ENCODE data around the gene TCERG1L.

Gene TCERG1L

DNA sequence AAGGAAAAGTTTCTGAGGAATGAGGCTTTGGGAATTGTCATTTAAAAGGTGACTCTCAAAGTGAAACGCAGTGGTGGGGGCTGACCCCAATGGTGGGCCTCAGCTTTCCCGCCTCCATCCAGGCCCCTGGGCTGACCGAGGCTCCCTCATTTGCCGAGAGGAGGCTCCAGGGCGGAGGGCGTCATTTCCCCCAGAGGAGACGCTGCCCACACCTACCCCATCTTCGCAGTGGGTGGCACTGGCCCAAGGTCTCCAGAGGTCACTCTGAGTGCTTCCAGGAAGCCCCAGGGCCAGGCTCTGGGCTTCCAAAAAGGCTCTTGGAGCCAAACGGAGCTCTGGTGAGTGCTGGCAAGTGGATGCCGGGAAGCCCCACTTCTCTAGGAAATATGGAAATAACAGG, 38.0 kb downstream of the TCERG1L start:
- no peak for TF ChIP-seq FOXP2 (optimal IDR thresholded peaks at IDR 0.05; ENCODE audit: borderline replicate concordance, extremely low read depth, extremely low read length, insufficient read depth)
- TF ChIP-seq, protein P1, sequence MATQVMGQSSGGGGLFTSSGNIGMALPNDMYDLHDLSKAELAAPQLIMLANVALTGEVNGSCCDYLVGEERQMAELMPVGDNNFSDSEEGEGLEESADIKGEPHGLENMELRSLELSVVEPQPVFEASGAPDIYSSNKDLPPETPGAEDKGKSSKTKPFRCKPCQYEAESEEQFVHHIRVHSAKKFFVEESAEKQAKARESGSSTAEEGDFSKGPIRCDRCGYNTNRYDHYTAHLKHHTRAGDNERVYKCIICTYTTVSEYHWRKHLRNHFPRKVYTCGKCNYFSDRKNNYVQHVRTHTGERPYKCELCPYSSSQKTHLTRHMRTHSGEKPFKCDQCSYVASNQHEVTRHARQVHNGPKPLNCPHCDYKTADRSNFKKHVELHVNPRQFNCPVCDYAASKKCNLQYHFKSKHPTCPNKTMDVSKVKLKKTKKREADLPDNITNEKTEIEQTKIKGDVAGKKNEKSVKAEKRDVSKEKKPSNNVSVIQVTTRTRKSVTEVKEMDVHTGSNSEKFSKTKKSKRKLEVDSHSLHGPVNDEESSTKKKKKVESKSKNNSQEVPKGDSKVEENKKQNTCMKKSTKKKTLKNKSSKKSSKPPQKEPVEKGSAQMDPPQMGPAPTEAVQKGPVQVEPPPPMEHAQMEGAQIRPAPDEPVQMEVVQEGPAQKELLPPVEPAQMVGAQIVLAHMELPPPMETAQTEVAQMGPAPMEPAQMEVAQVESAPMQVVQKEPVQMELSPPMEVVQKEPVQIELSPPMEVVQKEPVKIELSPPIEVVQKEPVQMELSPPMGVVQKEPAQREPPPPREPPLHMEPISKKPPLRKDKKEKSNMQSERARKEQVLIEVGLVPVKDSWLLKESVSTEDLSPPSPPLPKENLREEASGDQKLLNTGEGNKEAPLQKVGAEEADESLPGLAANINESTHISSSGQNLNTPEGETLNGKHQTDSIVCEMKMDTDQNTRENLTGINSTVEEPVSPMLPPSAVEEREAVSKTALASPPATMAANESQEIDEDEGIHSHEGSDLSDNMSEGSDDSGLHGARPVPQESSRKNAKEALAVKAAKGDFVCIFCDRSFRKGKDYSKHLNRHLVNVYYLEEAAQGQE (IDR thresholded peaks at IDR 0.05; ENCODE audit: insufficient read depth in 1 of 2, low read depth in 2 of 2, low read length in 2 of 2) = no peak
- no peak for TF ChIP-seq POLR2AphosphoS5 (IDR thresholded peaks at IDR 0.05; ENCODE audit: low read depth, low read length)
- no peak for TF ChIP-seq TAF1 (IDR thresholded peaks at IDR 0.05; ENCODE audit: borderline replicate concordance, insufficient read depth, low read length)
- TF ChIP-seq SIN3A (IDR thresholded peaks at IDR 0.05; ENCODE audit: borderline replicate concordance, insufficient read depth, low read length) = no peak

- TF ChIP-seq FOXP2 (optimal IDR thresholded peaks at IDR 0.05; ENCODE audit: borderline replicate concordance, extremely low read depth, extremely low read length, insufficient read depth) = no peak
- no peak for TF ChIP-seq TAF1 (IDR thresholded peaks at IDR 0.05; ENCODE audit: borderline replicate concordance, insufficient read depth, low read length)
- TF ChIP-seq, protein P1 (IDR thresholded peaks at IDR 0.05; ENCODE audit: insufficient read depth in 1 of 2, low read depth in 2 of 2, low read length in 2 of 2) = no peak
- TF ChIP-seq SIN3A (IDR thresholded peaks at IDR 0.05; ENCODE audit: borderline replicate concordance, insufficient read depth, low read length) = no peak
- TF ChIP-seq POLR2AphosphoS5 (IDR thresholded peaks at IDR 0.05; ENCODE audit: low read depth, low read length) = no peak
Measured at GRCh38 chr10:131272897-131273451, 38.5 kb downstream of the TCERG1L start.

DNA sequence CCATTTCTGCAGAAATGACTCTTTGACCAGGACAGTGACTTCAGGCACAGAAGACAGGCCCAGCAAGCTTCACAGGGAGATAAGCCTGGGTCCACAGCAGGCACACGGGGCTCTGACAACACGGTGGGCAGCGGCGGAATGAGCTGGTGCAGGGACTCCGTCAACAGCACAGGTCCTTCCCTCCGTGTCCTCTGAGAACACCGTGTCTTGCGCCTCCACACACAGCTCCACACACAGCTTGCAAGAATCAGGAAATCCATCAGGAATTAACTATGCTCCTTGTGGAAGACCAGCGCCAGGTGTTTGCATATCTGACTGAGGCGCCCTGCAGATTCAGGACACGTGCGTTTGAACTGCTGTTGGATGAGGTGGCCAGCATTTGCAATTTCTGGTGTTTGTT, 39.6 kb downstream of the TCERG1L start:
- TF ChIP-seq FOXP2 (optimal IDR thresholded peaks at IDR 0.05; ENCODE audit: borderline replicate concordance, extremely low read depth, extremely low read length, insufficient read depth) = no peak

DNA sequence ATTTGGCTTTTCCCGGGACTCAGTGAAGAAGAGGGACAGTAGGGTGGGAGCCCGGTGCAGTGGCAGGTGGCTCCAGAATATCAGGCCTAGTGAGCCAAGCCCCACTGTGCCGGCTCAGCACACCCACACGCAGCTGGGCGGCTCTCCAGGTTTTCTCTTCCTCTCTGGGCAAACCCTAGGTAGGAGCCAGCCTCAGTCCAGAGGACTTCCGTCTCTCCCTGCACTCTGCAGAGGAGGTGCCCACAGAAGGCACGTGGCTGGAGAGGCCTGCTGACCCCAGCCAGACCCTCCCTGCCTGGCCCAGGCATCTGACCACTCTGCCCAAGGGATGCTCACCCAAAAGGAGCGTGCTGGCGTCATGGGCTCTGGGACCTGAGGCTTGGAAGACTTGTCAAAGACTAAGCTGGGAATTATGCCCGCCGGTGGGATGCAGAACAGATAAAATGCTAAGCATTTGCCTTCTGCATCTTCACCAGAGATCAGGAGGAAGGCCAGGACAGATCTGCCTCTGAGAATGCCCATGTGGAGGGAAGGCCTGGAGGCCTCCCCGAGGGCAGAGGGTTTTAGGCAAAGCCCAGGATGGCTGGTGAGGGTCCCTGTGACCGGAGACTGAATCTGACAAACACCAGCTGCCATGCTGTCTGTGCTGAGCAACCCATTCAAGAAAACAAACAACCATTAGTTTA, 40.2 kb downstream of the TCERG1L start:
- no peak for TF ChIP-seq SIN3A (IDR thresholded peaks at IDR 0.05; ENCODE audit: borderline replicate concordance, insufficient read depth, low read length)
- TF ChIP-seq POLR2AphosphoS5 (IDR thresholded peaks at IDR 0.05; ENCODE audit: low read depth, low read length) = no peak
- TF ChIP-seq, protein P1 (IDR thresholded peaks at IDR 0.05; ENCODE audit: insufficient read depth in 1 of 2, low read depth in 2 of 2, low read length in 2 of 2) = no peak
- TF ChIP-seq TAF1 (IDR thresholded peaks at IDR 0.05; ENCODE audit: borderline replicate concordance, insufficient read depth, low read length) = no peak
- TF ChIP-seq FOXP2 (optimal IDR thresholded peaks at IDR 0.05; ENCODE audit: borderline replicate concordance, extremely low read depth, extremely low read length, insufficient read depth) = no peak

GRCh38 chr10:131270461-131271190, 40.9 kb downstream of the TCERG1L start:
- TF ChIP-seq POLR2AphosphoS5 (IDR thresholded peaks at IDR 0.05; ENCODE audit: low read depth, low read length) = no peak
- TF ChIP-seq SIN3A (IDR thresholded peaks at IDR 0.05; ENCODE audit: borderline replicate concordance, insufficient read depth, low read length) = no peak
- no peak for TF ChIP-seq TAF1 (IDR thresholded peaks at IDR 0.05; ENCODE audit: borderline replicate concordance, insufficient read depth, low read length)
- TF ChIP-seq, protein P1 (IDR thresholded peaks at IDR 0.05; ENCODE audit: insufficient read depth in 1 of 2, low read depth in 2 of 2, low read length in 2 of 2) = no peak
- TF ChIP-seq FOXP2 (optimal IDR thresholded peaks at IDR 0.05; ENCODE audit: borderline replicate concordance, extremely low read depth, extremely low read length, insufficient read depth) = no peak
